Measurements from ENCODE around the gene ENTPD6.

DNA sequence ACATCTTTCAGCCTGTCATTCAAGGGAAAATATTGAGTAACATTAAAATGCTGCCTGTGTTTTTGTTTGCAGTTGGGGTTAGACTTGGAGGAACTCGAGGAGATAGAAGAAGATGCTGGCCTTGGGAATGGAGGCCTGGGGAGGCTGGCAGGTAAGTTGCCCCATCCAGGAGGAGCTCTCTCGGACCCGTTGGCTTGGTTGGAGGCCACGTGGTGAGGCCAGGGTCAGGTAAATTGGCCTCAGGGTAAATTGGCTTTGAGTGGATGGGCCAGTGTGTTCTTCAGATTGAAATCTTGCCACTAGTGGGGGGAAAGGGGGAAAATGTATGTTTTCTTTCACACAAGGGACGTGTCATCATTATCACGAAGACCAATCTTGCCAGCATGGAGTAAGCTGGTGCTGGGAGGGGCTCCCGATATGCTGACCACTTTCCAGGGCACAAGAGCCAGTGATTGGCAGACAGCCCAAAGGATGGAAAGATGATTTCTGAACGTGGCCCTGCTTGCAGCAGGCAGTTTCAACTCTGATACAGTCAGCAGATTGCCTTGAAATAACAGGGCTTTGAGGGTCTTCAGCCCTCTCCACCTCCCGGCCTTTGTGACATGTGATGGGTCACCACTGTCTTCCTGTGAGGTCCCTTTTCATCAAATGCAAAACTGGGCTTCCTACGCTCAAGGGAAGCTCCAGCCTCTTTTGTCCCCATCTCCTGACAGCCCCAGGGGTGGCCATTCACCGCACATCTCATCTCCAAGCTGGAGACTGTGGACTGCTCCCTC, 73.7 kb downstream of the ENTPD6 start:
- TF ChIP-seq POLR2A (IDR thresholded peaks at IDR 0.05) (no peak), CTCF (IDR thresholded peaks at IDR 0.05) (no peak)

Data from heart left ventricle (tissue), 13 donors.